Stimulated activated memory B cell treated with anti-CD40 and anti-IgM and Interleukin-4, amounts not matched to agents 10 μg/mL and 1 μg/mL and 100 μg/mL, for 72 hours (primary cell): ENCODE data around the gene PPP1R9B.
A peak's percentile ranks its signal among the peaks of the same experiment; 100 is the strongest.

Experiments
- ATAC-seq: fragments of 150-1000 bp; cut with Tn5 transposase; 2 replicates; pipeline ENCODE4 v1.10.0; 2021
- H3K27ac Mint-ChIP-seq: one replicate; pipeline ENCODE4 v1.8.0; 2022; ENCODE audit warnings: mild to moderate bottlenecking, mixed read lengths
- H3K27me3 Mint-ChIP-seq: one replicate; pipeline ENCODE4 v1.8.0; 2022; ENCODE audit warnings: mixed read lengths
- H3K36me3 Mint-ChIP-seq: one replicate; pipeline ENCODE4 v1.8.0; 2022; ENCODE audit warnings: mixed read lengths
- H3K4me1 Mint-ChIP-seq: one replicate; pipeline ENCODE4 v1.8.0; 2022; ENCODE audit warnings: mixed read lengths
- H3K4me3 Mint-ChIP-seq: one replicate; pipeline ENCODE4 v1.8.0; 2022; ENCODE audit warnings: mild to moderate bottlenecking, moderate library complexity, mixed read lengths
- H3K9me3 Mint-ChIP-seq: one replicate; pipeline ENCODE4 v1.8.0; 2022; ENCODE audit warnings: mixed read lengths

Gene PPP1R9B

DNA sequence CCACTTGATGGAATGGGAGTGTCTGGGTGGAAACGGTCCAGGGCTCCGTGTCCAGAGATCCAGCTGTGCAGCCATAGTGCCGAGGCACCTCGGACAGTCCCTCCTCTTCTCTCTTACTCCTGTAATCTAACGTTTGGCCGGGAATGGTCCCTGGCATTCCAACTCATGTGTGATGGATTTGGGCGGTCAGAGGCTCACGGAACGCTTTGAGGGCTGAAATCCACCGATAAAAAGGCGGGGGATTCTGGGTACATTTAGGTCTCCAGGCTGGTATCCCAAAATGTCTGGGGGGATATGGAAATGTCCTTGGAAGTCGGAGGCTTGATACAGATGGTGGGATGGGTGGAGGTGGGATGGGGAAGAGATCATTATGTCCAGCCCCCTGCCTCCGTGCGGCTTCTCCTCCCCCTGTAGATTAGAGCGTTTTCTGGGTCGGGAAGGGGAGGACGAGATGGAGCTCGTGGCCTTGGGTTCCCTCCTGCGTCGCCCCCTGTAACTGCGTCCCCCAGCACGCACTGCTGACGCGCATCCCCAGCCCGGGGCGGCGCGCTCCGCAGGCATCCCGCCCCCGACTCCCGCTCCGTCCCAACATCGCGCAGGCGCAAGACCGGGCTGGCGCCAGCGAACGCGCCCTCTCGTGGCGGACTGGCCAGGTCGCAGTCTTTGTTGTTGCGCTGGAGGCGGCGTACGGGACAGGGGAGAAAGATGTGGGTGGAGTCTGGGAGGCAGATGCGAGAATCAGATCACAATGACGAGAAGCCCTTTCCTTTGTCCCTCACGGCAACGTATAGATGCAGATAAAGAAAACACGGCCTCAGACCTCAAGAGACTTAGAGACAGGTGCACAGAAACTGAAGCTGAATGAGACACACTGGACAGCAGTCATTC lies 10.8 kb upstream of the PPP1R9B start:
- peaks cover 40% of the 10 kb centered on the region for H3K4me1 Mint-ChIP-seq
- no peaks in the 10 kb centered on the region for H3K36me3 Mint-ChIP-seq
- H3K9me3 Mint-ChIP-seq, result no peaks in the 10 kb centered on the region
- peak overlapping the region; percentile 66 for H3K27ac Mint-ChIP-seq
- H3K27me3 Mint-ChIP-seq, result no peaks in the 10 kb centered on the region
- peak; percentile 96 for ATAC-seq
- H3K4me3 Mint-ChIP-seq, result peak overlapping the region; percentile 62

DNA sequence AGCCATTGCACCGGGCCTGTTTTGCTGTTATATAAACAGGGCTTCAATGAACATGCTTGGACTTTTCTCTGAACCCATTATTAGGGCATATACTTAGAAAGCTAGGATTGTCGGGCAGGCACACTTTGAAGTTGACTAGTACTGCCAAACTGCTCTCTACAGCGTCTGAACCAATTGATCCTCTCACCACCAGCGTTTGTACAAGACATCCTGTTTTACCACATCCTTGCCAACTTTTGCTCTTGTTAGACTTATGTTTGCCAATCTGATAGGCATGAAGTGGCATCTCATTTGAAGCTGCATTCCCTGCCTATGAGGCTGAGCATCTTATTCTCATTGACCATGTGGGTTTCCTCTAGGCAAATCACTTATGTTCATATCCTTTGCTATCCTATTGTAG lies 7.4 kb upstream of the PPP1R9B start:
- Mint-ChIP-seq H3K27ac (no peak overlapping the region), H3K4me1 (peaks cover 40% of the 10 kb centered on the region), H3K4me3 (no peak overlapping the region), H3K27me3 (no peaks in the 10 kb centered on the region), H3K36me3 (no peaks in the 10 kb centered on the region), H3K9me3 (no peaks in the 10 kb centered on the region)
- no peak for ATAC-seq

DNA sequence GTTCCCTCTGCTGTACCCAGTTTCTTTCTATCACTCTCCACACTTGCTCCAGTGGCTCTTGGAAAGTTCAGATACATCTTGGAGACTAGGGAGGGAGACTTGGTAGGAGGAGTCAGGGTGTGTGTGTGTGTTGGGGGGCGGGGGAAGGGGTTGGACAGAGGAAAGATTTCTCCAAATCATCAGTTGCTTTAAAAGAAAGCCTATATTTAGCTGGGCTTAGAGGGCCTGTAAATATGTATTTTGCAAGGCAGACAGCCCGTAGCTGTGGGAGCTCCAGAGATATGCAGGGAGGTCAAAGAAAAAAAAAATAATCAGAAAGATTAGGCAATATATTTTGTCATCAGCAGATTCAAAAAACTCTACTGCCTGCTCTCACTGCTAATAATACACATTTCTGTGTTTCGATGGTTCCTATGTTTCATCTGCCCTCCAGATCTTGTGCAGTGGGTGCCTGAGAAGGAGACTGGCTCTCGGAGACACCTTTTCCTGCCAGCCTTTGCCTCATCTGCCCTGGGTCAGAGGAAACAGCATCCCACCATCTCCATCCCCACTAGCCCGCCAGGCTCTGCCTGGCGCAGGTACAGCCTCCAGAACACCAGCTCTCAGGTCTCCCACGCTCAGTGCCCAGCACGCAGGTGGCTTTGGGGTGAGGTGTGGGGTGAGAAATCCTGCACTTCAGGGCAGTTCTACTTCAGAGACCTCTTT lies 4.8 kb upstream of the PPP1R9B start:
- Mint-ChIP-seq H3K4me3 (no peak overlapping the region), H3K36me3 (no peaks in the 10 kb centered on the region), H3K27ac (peak overlapping the region; percentile 70), H3K4me1 (peaks cover 23% of the 10 kb centered on the region), H3K27me3 (no peaks in the 10 kb centered on the region), H3K9me3 (no peaks in the 10 kb centered on the region)
- no peak for ATAC-seq

DNA sequence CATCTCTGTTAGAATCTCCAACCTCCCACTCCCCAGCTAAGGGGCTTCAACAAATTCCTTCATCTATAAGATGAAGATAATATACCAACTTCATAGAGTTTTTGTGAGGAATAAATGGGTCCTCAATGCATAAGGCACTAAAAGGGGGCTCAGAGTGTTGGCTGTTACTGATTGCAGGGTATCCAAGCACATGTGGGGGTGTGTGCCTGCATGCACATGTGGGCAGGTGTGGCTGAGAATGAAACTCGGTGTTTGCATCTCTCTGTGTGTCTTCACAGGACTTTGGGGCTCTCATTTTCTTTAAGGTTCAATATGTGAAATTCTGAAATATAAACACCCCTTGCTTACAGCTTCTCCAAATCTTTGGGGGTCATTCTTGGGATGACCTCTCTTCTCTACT lies 4.1 kb upstream of the PPP1R9B start:
- H3K36me3 Mint-ChIP-seq, result no peaks in the 10 kb centered on the region
- H3K27me3 Mint-ChIP-seq, result no peaks in the 10 kb centered on the region
- H3K9me3 Mint-ChIP-seq, result no peaks in the 10 kb centered on the region
- ATAC-seq, result no peak
- H3K4me1 Mint-ChIP-seq, result peaks cover 23% of the 10 kb centered on the region
- H3K4me3 Mint-ChIP-seq, result no peak overlapping the region
- peak overlapping the region; percentile 70 for H3K27ac Mint-ChIP-seq

DNA sequence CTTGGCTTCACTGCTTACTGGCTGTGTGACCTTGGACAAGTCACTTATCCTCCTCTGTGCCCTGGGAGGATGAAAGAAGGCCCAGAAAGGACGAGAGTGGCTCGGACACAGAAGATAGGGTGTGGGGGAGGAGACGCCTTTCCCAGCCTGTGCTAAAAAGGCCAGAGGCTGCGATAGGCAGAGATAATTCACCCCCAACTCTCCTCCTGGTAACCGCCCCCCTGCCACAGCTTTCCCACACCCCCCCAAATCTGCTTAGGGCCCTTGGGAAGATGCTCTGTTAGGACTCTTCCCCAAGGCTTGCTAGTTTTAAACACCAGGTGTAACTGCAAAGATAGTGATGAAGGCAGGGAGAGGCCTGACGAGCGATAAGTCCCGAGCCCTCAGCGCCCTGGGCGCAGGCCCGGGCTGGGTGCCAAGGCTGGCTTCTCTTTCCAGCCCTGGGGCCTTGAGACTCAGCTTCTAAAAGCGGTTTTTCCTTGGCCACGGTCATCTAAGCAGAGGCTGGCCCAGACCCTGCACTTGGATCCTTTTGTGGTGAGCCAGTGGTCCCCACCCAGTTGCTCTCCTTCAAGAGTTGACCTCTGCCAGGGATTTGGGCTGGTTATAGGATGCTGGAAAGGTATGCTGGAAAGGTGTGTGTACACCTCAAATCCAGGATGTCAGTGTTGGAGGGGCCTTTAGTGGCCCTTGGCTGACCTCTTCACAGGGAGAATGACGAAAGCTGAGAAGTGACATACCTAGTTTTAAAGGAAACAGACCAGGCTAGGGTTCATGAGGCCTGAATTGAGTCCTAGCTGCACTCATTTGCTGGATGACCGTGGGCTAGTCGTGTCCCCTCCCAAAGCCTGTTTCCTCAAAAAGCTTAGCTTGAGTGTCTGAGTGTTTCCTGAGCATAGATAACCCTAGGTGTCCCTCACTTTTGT lies 3.4 kb upstream of the PPP1R9B start:
- Mint-ChIP-seq H3K27me3 (no peaks in the 10 kb centered on the region), H3K36me3 (peaks cover 5% of the 10 kb centered on the region), H3K27ac (peak overlapping the region; percentile 70), H3K4me1 (peaks cover 23% of the 10 kb centered on the region), H3K9me3 (no peaks in the 10 kb centered on the region), H3K4me3 (no peak overlapping the region)
- no peak for ATAC-seq

DNA sequence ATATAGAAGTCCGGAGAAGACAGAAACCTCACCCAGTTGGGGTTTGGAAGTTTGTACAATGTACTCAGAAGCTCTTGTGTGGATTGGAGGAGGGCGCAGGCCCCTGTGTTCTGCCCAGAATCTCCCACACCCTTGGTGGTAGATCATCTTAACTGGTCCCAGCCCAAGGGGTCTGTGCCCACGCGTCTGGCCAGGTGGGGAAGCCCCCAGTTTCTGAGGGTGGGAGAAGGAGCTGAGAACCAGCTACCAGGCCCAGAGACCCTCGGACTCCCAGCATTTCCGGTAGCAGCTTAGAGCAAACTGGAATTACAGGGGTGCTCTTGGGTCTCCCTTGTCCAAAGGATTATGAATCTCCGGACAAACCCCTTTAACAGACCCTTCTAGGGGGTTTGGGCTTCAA lies 2.3 kb upstream of the PPP1R9B start:
- no peak for ATAC-seq
- Mint-ChIP-seq H3K36me3 (peaks cover 14% of the 10 kb centered on the region), H3K27ac (peak overlapping the region; percentile 94)

DNA sequence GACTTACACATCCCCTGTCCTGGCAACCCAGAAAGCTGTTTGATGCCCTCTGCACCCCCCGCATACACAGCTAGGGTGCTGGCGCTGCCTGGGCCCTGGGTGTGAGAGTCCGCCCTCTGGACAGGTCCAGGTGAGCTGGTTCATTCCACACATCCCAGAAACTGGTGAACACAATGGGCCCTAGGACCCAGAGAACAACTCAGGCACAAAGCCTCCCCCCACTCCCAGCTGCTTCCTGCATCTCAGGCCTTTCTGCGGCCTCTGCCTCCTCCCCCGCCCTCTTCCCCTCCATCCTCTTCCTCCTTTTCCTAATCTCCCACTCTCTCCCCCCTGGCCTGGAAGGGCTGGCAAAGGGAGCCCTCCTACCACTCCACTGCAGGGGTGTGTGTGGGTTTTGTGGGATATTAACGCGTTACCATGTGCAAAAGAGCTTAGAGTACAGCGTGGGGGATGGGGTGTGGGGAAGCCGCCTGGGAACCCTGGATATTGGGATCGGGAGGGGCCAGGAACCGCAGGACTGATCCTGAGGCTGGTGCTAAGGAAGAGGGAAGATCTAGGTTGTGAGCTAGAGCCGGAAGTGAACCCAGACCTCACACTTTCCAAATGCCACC lies 1.6 kb upstream of the PPP1R9B start:
- H3K4me1 Mint-ChIP-seq, result peaks cover 28% of the 10 kb centered on the region
- ATAC-seq, result peak; percentile 10
- H3K27ac Mint-ChIP-seq, result peak overlapping the region; percentile 94
- no peaks in the 10 kb centered on the region for H3K9me3 Mint-ChIP-seq
- peaks cover 20% of the 10 kb centered on the region for H3K36me3 Mint-ChIP-seq
- no peaks in the 10 kb centered on the region for H3K27me3 Mint-ChIP-seq
- H3K4me3 Mint-ChIP-seq, result peak overlapping the region; percentile 92

More for the DNA sequence above, 2.3 kb upstream of the PPP1R9B start:
- no peaks in the 10 kb centered on the region for H3K27me3 Mint-ChIP-seq
- peak overlapping the region; percentile 92 for H3K4me3 Mint-ChIP-seq
- peaks cover 23% of the 10 kb centered on the region for H3K4me1 Mint-ChIP-seq
- no peaks in the 10 kb centered on the region for H3K9me3 Mint-ChIP-seq

DNA sequence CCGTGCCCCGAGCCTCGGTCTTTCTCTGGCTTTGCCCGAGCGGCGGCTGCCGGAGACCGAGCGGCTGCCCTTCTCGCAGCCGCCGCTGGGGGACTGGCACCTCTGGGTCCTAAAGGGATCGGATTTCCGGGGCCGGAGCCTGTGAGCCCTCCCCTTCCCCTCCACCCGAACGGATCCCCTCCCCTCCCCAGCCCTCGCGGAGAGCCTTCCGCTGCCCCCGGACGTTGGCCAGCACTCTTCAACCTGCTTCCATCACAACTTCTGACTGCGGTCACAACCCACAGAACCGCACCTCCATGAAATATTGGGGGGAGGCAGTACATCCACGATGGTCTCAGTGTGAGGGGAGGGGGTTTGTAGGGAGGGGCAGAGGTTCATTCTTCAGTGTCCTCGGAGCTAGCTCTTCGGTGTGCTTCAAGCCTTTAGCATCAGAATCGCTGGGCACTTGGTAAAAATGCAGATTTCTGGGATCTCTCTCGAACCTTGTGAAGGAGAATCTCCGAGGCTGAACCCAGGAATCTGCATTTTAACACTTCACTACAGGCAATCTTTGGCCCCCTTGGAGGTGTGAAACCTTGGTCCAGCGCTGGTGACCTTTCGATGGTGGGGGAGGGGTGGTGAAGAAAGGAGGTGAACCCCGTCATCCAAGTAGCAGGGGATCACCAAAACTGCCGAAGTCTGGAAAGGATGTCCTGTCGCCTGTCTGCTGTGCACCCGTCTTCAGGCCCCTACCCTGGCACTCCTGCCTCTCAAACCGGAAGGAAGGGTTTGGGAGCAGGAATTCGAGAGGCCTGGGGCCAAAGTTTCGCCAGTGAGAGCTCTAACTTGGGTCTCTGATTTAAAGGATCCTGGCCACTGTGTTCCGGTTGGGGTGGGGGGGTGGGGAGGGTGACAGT lies 812 bp upstream of the PPP1R9B start:
- Mint-ChIP-seq H3K27ac (peak overlapping the region; percentile 94), H3K27me3 (no peaks in the 10 kb centered on the region), H3K36me3 (peaks cover 27% of the 10 kb centered on the region), H3K4me1 (peaks cover 36% of the 10 kb centered on the region), H3K9me3 (no peaks in the 10 kb centered on the region), H3K4me3 (peak overlapping the region; percentile 92)
- peak; percentile 70 for ATAC-seq

DNA sequence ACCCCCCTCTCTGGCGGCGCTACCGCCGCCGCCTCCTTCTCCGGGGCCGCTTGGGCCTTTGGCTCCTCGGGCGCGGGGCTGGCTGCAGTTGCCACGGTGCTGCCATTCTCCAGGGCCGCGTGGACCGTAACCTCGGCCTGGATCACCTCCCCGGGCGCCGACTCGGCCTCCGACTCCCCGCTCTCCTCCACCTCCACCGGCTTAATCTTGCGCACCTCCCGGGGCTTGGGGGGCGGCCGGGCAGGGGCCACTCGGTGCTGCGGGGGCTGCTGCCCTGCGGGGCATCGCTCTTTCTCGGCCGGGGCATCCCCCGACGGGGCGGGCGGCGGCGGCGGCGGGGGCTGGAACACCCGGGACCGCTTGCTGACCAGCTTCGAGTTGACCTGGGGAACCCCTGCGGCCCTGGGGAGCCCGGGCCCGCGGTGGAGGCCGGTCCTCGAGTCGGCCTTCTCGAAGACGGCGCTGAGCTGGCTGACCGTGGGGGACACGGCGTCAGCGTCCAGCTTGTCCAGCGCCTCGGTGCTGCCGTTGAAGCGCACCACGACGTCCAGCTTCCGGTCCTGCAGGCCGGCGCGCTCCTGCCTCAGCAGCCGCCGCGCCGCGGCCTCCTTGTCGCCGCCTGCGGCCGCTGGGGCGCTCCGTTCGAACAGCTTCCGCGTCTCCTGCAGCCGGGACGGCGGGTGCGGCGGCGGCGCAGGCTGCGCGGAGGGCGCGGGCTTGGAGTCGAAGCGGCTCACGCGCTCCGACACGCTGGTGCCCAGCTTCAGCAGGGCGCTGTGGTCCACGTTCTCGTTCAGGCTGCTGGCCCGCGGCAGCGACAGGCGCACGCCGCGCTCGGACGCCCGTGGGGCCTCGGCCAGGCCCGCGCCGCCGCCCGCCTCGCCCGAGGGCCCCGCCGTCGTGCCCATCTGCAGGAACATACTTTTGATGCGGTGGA lies 792 bp downstream of the PPP1R9B start:
- Mint-ChIP-seq H3K27ac (peak overlapping the region; percentile 94), H3K27me3 (no peaks in the 10 kb centered on the region), H3K36me3 (peaks cover 42% of the 10 kb centered on the region), H3K9me3 (no peaks in the 10 kb centered on the region), H3K4me1 (peaks cover 47% of the 10 kb centered on the region), H3K4me3 (peak overlapping the region; percentile 99)
- no peak for ATAC-seq

DNA sequence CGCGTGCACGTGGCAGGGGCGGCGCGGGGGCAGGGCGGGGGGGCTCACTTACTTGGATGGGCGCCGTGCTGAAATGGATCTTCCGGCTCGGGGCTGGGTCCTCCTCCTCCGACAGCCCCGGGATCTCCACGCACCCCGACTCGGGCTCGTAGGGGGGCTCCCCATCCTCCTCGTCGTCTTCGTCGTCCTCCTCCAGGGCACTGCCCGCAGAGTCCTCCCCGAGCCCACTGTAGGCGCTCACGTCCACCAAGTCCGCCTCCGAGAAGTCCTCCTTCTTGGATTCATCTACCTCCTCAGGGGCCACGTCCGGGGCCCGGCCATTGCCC lies 1.4 kb downstream of the PPP1R9B start:
- H3K36me3 Mint-ChIP-seq, result peaks cover 48% of the 10 kb centered on the region

DNA sequence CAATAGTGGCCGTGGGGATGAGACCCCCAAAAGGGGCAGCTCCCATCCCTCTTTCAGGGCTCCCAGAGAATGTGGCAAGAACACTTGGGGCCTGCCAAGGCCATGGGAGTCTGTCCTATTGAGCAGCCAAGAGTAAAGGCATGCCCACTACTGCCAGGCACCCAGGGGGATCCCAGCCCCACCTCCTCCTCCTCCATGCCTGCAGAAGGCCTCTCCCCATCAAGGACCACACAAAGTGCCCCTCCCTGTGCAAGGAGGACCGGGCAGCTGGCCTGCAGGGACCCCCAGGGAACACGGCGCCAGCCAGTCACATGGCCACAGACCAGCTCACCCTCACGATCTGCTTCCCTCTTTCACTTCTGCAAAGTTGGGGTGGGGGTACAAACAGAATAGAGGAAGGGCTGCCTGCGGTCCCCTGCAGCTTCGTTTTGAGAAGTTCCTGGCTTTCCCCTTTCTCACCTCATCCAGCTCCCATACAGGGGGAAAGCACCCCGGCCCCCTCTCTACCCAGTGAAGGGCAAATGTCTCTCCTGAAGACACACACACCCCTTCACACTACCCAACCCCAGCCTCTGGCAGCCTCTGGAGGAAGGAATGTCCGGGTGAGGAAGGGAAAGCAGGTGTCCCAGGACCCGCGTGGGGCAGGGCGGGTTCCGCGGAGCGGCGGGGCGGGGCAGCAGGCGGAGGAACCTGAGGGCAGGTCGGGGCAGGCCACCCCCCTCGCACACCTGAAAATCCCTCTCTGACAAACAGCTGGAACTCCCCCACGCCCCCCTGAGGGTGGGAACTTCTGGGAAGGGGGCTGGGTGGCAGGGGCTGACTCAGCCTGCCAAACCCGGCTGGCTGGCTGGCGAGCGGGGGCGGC lies 2.0 kb downstream of the PPP1R9B start:
- Mint-ChIP-seq H3K27me3 (no peaks in the 10 kb centered on the region), H3K4me3 (peak overlapping the region; percentile 99), H3K36me3 (peaks cover 53% of the 10 kb centered on the region), H3K27ac (peak overlapping the region; percentile 93), H3K4me1 (peaks cover 49% of the 10 kb centered on the region), H3K9me3 (no peaks in the 10 kb centered on the region)
- peak; percentile 82 for ATAC-seq

More for the DNA sequence above, 1.4 kb downstream of the PPP1R9B start:
- Mint-ChIP-seq H3K27ac (peak overlapping the region; percentile 93), H3K27me3 (no peaks in the 10 kb centered on the region), H3K4me1 (peaks cover 47% of the 10 kb centered on the region), H3K9me3 (no peaks in the 10 kb centered on the region), H3K4me3 (peak overlapping the region; percentile 99)
- ATAC-seq, result no peak

DNA sequence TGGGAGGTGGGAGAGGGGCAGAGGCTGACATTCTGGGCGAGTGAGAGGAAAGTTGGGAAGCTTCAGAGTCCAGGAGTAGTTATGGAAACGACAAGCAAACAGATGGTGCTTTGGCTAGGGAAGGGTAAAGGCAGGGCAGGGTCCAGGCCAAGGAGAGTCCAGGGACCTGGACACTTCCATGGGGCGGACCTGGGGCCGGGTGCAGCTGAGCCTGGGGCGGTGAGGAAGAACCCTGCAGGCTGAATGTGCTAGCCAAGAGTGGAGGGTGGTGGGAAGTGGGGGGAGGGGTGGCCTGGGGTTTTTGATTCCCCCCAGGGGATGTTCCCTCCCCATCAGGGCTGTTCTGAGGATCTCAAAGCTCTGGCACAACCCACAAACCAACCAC lies 2.6 kb downstream of the PPP1R9B start:
- H3K4me3 Mint-ChIP-seq, result peak overlapping the region; percentile 99
- no peaks in the 10 kb centered on the region for H3K9me3 Mint-ChIP-seq
- peaks cover 55% of the 10 kb centered on the region for H3K4me1 Mint-ChIP-seq
- H3K27me3 Mint-ChIP-seq, result no peaks in the 10 kb centered on the region
- H3K36me3 Mint-ChIP-seq, result peaks cover 59% of the 10 kb centered on the region
- peak overlapping the region; percentile 93 for H3K27ac Mint-ChIP-seq
- peak; percentile 2 for ATAC-seq
